ENCODE data around the gene GRAMD2A.

The GRAMD2A gene

DNA sequence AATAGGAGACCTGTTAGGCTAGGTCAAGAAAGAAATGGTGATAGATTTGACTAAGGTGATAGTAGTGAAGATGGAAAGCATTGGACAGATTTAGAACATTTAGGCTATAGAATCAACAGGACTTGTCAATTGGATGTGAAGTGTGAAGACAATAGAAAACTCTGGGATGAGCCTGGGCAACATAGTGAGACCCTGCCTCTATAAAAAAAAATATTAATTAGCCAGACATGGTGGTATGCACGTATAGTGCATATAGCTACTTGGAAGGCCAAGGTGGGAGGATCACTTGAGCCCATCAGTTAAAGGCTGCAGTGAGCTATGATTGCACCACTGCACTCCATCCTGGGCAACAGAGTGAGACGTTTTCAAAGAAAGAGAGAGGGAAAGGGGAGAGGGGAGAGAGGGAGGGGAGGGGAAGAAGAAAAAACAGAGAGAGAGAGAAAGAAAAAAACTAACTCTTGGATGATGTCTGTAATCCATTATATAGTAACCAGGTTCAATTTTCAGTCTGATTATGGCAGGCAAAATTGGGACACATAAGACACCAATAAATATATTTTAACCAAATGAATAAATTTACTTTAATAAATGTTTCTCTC, 69.8 kb downstream of the GRAMD2A start:
- DNase-seq, result no peak

DNA sequence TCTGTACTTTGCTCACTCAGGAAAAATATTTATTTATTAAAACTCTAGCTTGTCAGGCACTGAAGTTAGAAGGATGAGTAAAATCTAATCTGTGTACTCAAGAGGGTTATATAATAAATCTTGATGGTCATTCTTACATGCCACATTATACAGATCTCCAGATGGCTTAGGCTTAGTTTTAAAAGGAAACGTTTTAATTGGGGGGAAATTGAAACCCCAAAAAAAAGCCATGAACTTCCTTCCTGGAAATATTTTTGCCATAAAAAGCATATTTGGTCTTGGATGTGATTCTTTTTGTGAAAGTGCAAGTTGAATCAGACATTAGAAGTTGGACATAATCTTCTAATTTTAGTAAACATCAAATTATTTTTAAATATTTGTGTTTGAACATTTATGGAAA, 73.4 kb downstream of the GRAMD2A start:
- DNase-seq, result no peak

DNA sequence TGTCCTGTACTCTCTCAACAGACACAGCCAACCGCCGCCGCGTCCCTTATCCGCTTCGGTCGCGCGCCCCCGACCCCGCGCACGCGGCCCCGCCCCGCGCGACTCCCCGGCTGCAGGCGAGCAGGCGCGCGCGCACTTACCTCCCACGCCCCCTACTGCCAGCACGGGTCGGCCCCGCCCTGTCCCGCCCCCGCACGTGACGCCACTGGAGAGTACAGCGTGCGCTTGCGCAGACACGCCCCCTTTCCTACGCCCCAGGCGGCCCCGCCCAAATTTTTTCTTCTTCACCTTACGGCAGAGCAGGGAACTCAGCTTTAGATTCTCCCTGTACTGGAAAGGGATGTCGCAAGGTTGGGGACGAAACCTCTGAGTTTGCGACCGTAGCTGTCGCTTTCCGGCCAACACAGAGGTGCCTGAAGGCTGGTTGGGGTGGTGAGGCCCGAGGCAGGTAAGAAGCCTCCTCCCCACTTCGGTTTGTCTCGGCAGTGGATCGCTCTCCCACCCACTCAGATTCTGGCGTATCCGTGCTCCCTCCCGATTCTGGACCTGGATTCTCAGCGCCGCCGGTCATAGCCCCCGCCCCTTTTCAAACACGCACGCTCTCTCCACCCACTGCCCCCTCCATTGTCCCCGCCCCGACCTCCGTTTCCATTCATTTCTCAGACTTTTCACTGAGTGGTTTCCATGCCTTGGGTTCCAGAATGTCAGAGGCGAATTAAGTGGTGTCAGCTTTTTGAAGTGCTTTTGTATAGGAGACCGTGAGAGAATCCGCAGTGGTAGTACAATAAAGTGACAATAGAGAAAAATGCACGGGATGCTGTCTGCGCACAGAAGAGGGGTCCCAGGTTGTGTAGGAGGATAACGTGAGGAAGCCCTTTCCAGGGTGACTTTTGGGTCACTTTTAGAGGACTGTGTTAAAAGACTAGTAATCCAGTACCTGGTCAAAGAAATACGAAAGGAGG, 79.3 kb downstream of the GRAMD2A start, which contains the start of the genes MYO9A and SENP8:
MYO9A (minus strand) TSS at position 134 of the 962 bp plus-strand sequence. CDS start 71,587 bp downstream, outside the sequence.
SENP8 (plus strand) TSS at position 387 of the 962 bp plus-strand sequence. CDS start 21,221 bp downstream, outside the sequence.
- DNase-seq, result peak; percentile 90

DNA sequence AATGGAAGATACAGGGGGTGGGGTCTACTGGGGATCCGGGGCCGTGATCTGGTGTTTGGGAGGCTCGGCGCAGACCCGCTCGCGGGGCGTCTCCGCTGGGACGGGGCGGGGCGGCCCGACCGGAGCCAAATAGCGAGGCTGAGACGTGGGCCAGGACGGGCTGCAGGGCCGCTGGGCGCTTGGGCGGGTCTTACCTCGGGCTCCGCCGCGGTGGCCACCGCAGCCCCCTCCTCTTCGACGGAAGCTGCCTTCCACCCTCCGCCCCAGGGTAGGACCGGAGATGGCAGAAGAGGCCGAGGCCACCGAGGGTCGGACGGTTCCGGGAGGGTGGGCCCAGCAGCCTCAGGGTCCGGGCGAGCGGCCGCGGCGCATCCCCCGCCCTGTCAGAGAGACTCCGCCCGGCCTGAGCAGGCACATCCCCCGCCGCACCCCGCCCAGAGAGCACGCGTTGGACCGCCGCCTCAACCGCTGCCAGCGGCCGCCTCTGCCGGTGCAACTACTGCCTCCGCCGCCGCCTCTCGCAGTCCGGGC, 80.0 kb downstream of the GRAMD2A start:
- DNase-seq, result no peak

DNA sequence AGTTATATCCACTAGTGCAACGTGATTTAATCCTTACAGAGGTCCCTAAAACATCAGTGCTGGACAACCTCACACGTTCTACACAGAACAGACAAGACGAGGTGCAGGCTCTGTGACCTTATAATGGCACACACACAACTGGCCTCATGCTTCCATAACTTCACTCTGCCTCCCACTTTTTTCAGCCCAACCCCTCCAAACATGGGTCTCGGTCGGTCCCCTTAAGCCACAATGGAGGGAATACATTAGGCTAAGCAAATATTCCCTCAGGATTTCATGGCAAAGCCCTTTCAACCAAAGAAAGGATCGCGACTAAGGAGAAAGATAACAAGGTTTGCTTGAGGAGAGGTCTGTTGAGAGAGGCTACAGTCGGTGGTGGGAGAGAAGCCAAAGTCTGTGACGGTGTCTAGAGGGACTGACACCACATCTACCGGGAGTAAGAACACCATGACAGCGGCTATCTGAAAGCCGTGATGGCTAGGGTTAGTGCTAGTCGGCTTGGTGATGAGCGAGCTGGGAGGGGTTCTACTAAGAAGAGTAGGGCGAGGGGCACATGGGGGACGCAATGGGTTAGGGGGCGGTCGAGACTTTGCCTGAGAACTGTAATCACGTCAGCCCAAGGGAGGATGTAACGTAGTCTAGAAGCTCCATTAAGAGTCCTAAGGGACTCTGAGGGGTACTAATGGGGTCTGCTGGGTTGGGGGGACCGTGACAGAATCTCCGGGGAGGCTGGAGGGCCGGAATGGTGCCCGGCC, 80.7 kb downstream of the GRAMD2A start:
- no peak for DNase-seq

DNA sequence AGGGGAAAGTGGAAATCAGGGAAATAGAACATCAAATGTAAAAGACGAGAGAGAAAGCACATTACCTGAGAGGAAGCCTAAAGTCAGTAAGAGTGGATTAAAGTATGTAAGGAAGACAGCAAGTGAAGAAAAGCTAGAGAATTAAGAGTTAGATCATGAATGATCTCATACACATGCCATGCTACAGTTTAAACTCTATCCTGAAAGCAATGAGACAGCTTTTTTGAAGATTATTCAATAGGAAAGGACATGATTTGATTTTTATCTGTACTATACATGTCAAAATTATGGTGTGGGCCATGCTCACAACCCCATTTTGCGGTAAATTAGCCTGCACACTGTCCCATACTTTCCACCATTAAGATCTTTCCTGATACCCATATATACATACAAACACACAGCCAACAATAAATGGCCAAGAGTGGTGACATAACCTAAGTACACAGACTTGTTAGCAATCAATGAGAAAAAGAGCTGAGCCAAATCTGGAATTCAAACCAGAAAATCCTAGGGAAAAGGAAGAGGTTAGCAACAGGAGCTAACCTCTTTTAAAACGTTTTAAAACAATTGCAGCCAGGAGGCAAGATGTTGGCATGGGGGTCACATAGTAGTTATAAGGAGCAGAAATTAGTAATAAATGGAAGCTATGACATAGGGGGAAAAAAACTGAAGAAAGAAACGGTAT, 84.1 kb downstream of the GRAMD2A start:
- no peak for DNase-seq

DNA sequence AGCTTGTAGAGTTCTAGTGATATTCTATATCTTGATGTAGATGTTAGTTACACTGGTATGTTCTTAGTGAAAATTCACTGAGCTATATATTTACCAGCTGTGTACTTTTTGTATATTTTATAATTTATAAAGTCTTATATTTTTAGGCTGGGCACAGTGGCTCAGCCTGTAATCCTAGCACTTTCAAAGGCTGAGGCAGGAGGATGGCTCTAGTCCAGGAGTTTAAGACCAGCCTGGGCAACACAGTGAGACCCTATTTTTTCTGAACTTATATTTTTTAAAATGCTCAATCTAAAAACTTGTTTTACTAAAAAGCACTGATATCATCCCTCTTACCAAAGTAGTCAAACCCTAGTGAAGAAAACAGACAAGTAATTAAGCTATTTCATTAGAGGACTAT, 84.8 kb downstream of the GRAMD2A start:
- no peak for DNase-seq

DNA sequence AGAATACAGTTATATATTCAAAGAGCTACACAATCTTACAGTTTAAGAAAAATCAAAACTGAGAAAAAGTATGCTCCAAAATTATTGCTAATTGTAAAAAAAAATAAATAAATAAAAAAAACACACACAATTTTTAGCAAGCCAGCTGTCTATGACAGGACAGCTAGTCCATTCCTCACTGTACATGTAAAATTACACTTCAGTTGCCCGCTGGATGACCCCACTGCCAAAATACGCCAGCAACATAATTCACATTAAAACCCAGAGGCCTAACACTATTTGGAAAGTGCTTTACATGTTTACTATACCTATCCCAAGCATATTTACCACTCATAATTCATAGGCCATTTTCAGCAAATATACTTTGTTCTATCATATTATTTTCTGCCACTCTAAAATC, 85.5 kb downstream of the GRAMD2A start:
- DNase-seq, result no peak

DNA sequence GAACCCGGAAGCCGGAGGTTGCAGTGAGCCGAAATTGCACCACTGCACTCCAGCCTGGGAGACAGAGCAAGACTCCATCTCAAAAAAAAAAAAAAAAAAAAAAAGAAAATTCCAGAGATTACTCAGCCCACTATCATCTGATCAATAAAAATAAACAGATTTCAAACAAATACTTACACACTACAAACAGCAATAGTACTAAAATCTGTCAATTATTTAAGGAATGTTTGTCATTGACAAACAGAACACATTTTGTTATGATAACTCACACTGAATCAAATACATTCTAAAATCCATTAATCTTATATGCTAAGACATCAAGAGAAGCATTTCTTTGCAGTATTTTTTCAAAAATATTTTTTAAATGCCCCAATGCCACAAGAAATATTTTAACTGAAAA, 87.2 kb downstream of the GRAMD2A start:
- no peak for DNase-seq
